Stomach (tissue), 9 donors: Measurements from ENCODE around the gene CHST13. TPM values are rescaled to one million over a fixed set of nuclear protein-coding genes. Genes with fewer than 3 reads are reported as not detected.

Experiments used
- DNase-seq, 2 donors: peaks; one replicate each; pipeline versions ENCODE4 v3.0.0 to v3.0.0-alpha.2; 2013 to 2019
- H3K27ac ChIP-seq, 5 donors: fragments of 200-600 bp in 4 of 5; sonication (generic) in 4 of 5; one replicate each; pipeline ENCODE4 v1.5.1; 2013 to 2019; ENCODE audit warnings: mild to moderate bottlenecking in 1 of 5, moderate library complexity in 1 of 5
- H3K27me3 ChIP-seq, 3 donors: fragments of 200-600 bp; sonication (generic); one replicate each; pipeline ENCODE4 v1.5.1; 2017 to 2019; ENCODE audit warnings: mixed run types in 1 of 3
- H3K36me3 ChIP-seq, 4 donors: fragments of 200-600 bp; sonication (generic); 1 replicate in 3 of 4; 2 replicates in 1 of 4; pipeline ENCODE4 v1.5.1; 2016 to 2019
- H3K4me1 ChIP-seq, 4 donors: fragments of 200-600 bp; sonication (generic); one replicate each; pipeline ENCODE4 v1.5.1; 2016 to 2019
- H3K4me3 ChIP-seq, 4 donors: fragments of 200-600 bp; sonication (generic) in 3 of 4; one replicate each; pipeline ENCODE4 v1.5.1; 2016 to 2019; ENCODE audit warnings: mild to moderate bottlenecking in 1 of 4
- H3K9me3 ChIP-seq, 4 donors: fragments of 200-600 bp; sonication (generic); one replicate each; pipeline ENCODE4 v1.5.1; 2016 to 2019
- CTCF ChIP-seq, 7 experiments: fragments of 450-650 bp in 4 of 7; fragments of 200-600 bp in 3 of 7; sonication (generic) in 3 of 7; IDR thresholded peaks; one replicate each; pipeline ENCODE4 v1.5.1; 2016 to 2019; ENCODE audit warnings: antibody characterized with exemption in 7 of 7, control low read depth in 2 of 7, mild to moderate bottlenecking in 1 of 7
- EP300 ChIP-seq: sonication (generic); formaldehyde crosslinking; IDR thresholded peaks from one replicate; pipeline ENCODE4 v1.6.1; 2017; ENCODE audit warnings: antibody characterized with exemption
- POLR2A ChIP-seq, 4 donors: fragments of 450-650 bp; IDR thresholded peaks; one replicate each; pipeline ENCODE4 v1.6.1; 2016; ENCODE audit warnings: antibody characterized with exemption in 4 of 4, control low read depth in 2 of 4, mild to moderate bottlenecking in 1 of 4, moderate library complexity in 1 of 4
- POLR2AphosphoS5 ChIP-seq, 3 donors: sonication (generic); formaldehyde crosslinking; IDR thresholded peaks; one replicate each; pipeline ENCODE4 v1.6.1; 2016; ENCODE audit warnings: antibody characterized with exemption in 3 of 3
- WGBS, 5 donors: extraction: QIAGEN DNeasy Blood & Tissue Kit in 3 of 5; methylation state at CpG; one replicate each; pipeline versions ENCODE4 v1.1.5 to v1.1.7; 2013 to 2018; 5-methylcytosine and 5-hydroxymethylcytosine counted together
- intact Hi-C: fragments of 100-400 bp; cut with DNase I; formaldehyde crosslinking; loops from one replicate; pipeline ENCODE4 v1.15.1; 2023; ENCODE audit warnings: low total_unique reads
- polyA plus RNA-seq, 3 donors: library from polyadenylated mRNA; stranded (reverse); fragments of 200-250 nt; gene quantifications; one replicate each; pipeline ENCODE4 v1.2.3, GENCODE V29; 2013
- total RNA-seq, 5 donors: library from RNA; depleted of rRNA; stranded (reverse); fragments of >200 nt; gene quantifications; one replicate each; pipeline versions ENCODE4 v1.1.0 to v1.2.3, GENCODE V29; 2014 to 2016
- donor health status: healthy with polysubstance abuse.
- donor health status: Bipolar disorder and iron deficiency.
- donor health status: healthy.

CHST13 gene
- total and polyA plus RNA-seq, 8 donors, result 0.08 to 12.5 (median 1.0) TPM; not detected in 2

- DNase-seq, result peak in 1 of 2 donors; percentile 75
- Histone ChIP-seq H3K9me3 (no peaks in the 10 kb centered on the region), H3K4me1 (peaks cover 14 to 36% (median 22%) of the 10 kb centered on the region in 4 donors), H3K4me3 (peak overlapping the region in 1 of 4 donors; percentile 55), H3K27ac (no peak overlapping the region), H3K27me3 (peaks cover 0 to 45% (median 20%) of the 10 kb centered on the region in 3 donors), H3K36me3 (no peaks in the 10 kb centered on the region)
- 53 to 66% (median 55%) methylated on average over 12 of the region's 12 CpGs for WGBS, 5 donors
- TF ChIP-seq CTCF (IDR thresholded peaks at IDR 0.05) (no peak), EP300 (no peak)
- intact Hi-C loops, result no loop called here
Measured at GRCh38 chr3:126525091-126525852, 1.3 kb downstream of the CHST13 start.

GRCh38 chr3:126525853-126526667 lies 2.1 kb downstream of the CHST13 start:
- H3K4me3 ChIP-seq, result no peak overlapping the region
- no peak overlapping the region for H3K27ac ChIP-seq
- H3K36me3 ChIP-seq, result no peaks in the 10 kb centered on the region
- no peak for TF ChIP-seq CTCF (IDR thresholded peaks at IDR 0.05)
- no peak for TF ChIP-seq POLR2A (IDR thresholded peaks at IDR 0.05)
- no peak for TF ChIP-seq EP300
- no peak for TF ChIP-seq POLR2AphosphoS5 (IDR thresholded peaks at IDR 0.05)
- 84 to 93% (median 85%) methylated on average over 6 to 8 of the region's 8 CpGs for WGBS, 5 donors
- intact Hi-C loops, result no loop called here
- no peak for DNase-seq
- H3K9me3 ChIP-seq, result no peaks in the 10 kb centered on the region
- H3K4me1 ChIP-seq, result peaks cover 14 to 36% (median 22%) of the 10 kb centered on the region in 4 donors
- peaks cover 0 to 45% (median 20%) of the 10 kb centered on the region in 3 donors for H3K27me3 ChIP-seq

- H3K4me1 ChIP-seq, result peaks cover 14 to 36% (median 22%) of the 10 kb centered on the region in 4 donors
- no peaks in the 10 kb centered on the region for H3K9me3 ChIP-seq
- no peak overlapping the region for H3K27ac ChIP-seq
- no peak overlapping the region for H3K4me3 ChIP-seq
- DNase-seq, result no peak
- peaks cover 0 to 45% (median 20%) of the 10 kb centered on the region in 3 donors for H3K27me3 ChIP-seq
- 80 to 89% (median 86%) methylated on average over 5 to 7 of the region's 7 CpGs for WGBS, 5 donors
- no peak for TF ChIP-seq POLR2A (IDR thresholded peaks at IDR 0.05)
- no peak for TF ChIP-seq POLR2AphosphoS5 (IDR thresholded peaks at IDR 0.05)
- no peak for TF ChIP-seq EP300
- no peak for TF ChIP-seq CTCF (IDR thresholded peaks at IDR 0.05)
- no peaks in the 10 kb centered on the region for H3K36me3 ChIP-seq
- intact Hi-C loops, result no loop called here
Measured at GRCh38 chr3:126526668-126527005, 2.7 kb downstream of the CHST13 start.

- Histone ChIP-seq H3K4me1 (peaks cover 14 to 36% (median 22%) of the 10 kb centered on the region in 4 donors), H3K4me3 (no peak overlapping the region), H3K36me3 (no peaks in the 10 kb centered on the region), H3K9me3 (no peaks in the 10 kb centered on the region), H3K27ac (no peak overlapping the region), H3K27me3 (peaks cover 0 to 45% (median 20%) of the 10 kb centered on the region in 3 donors)
- intact Hi-C loops, result no loop called here
- 82 to 92% (median 91%) methylated on average over 5 to 7 of the region's 7 CpGs for WGBS, 5 donors
- no peak for DNase-seq
- TF ChIP-seq CTCF (IDR thresholded peaks at IDR 0.05), result no peak
- no peak for TF ChIP-seq POLR2AphosphoS5 (IDR thresholded peaks at IDR 0.05)
- no peak for TF ChIP-seq POLR2A (IDR thresholded peaks at IDR 0.05)
Measured at GRCh38 chr3:126527006-126527405, 3.1 kb downstream of the CHST13 start.
